ENCODE data around the gene HSPA14.

Gene HSPA14

GRCh38 chr10:14833106-14833505 is 5.0 kb upstream of the HSPA14 start:
- Histone ChIP-seq H3K27me3 (replicated peaks; ENCODE audit: insufficient read depth, low read length) (no peaks in the 10 kb centered on the region), H3K79me2 (ENCODE audit: low read length) (peaks cover under 1% of the 10 kb centered on the region), H3K4me3 (ENCODE audit: low read length) (no peak overlapping the region), H3K27ac (ENCODE audit: low read length) (no peak overlapping the region), H3K4me2 (ENCODE audit: low read depth, low read length) (no peak overlapping the region), H3K4me1 (ENCODE audit: low read length) (peaks cover 6% of the 10 kb centered on the region), H4K20me1 (ENCODE audit: insufficient read depth, low read length) (no peaks in the 10 kb centered on the region), H3K9me2 (replicated peaks; ENCODE audit: insufficient read depth, low read length) (no peaks in the 10 kb centered on the region), H3F3A (ENCODE audit: insufficient read depth, low read length) (no peaks in the 10 kb centered on the region), H3K36me3 (replicated peaks; ENCODE audit: insufficient read depth, low read length) (no peaks in the 10 kb centered on the region), H3K9ac (ENCODE audit: low read length) (no peak overlapping the region), H2AFZ (ENCODE audit: low read length) (no peak overlapping the region), H3K9me3 (replicated peaks; ENCODE audit: insufficient read depth, low read length) (no peaks in the 10 kb centered on the region)
- no peak for DNase-seq
- TF ChIP-seq CTCF (IDR thresholded peaks at IDR 0.05; ENCODE audit: low read length) (no peak), EZH2phosphoT487 (IDR thresholded peaks at IDR 0.05; ENCODE audit: low read length) (no peak), EZH2 (optimal IDR thresholded peaks at IDR 0.05; ENCODE audit: low read depth, low read length) (no peak)

GRCh38 chr10:14836208-14836607 is 1.9 kb upstream of the HSPA14 start:
- peaks cover 4% of the 10 kb centered on the region; the same call in 1 of the 2 replicates for H3K4me1 ChIP-seq (ENCODE audit: low read length)
- H3K9ac ChIP-seq (ENCODE audit: low read length) = no peak overlapping the region
- no peaks in the 10 kb centered on the region for H4K20me1 ChIP-seq (ENCODE audit: insufficient read depth, low read length)
- H3F3A ChIP-seq (ENCODE audit: insufficient read depth, low read length) = no peaks in the 10 kb centered on the region
- no peaks in the 10 kb centered on the region for H3K9me2 ChIP-seq (replicated peaks; ENCODE audit: insufficient read depth, low read length)
- H3K4me2 ChIP-seq (ENCODE audit: low read depth, low read length) = no peak overlapping the region
- peaks cover 31% of the 10 kb centered on the region for H3K79me2 ChIP-seq (ENCODE audit: low read length)
- H3K4me3 ChIP-seq (ENCODE audit: low read length) = no peak overlapping the region
- DNase-seq = no peak
- no peak overlapping the region for H3K27ac ChIP-seq (ENCODE audit: low read length)
- no peak overlapping the region for H2AFZ ChIP-seq (ENCODE audit: low read length)
- H3K27me3 ChIP-seq (replicated peaks; ENCODE audit: insufficient read depth, low read length) = no peaks in the 10 kb centered on the region
- no peaks in the 10 kb centered on the region for H3K9me3 ChIP-seq (replicated peaks; ENCODE audit: insufficient read depth, low read length)
- H3K36me3 ChIP-seq (replicated peaks; ENCODE audit: insufficient read depth, low read length) = no peaks in the 10 kb centered on the region; the same call in 1 of the 2 replicates
- no peak for TF ChIP-seq EZH2phosphoT487 (IDR thresholded peaks at IDR 0.05; ENCODE audit: low read length)

- Histone ChIP-seq H3K9me2 (replicated peaks; ENCODE audit: insufficient read depth, low read length) (no peaks in the 10 kb centered on the region), H2AFZ (ENCODE audit: low read length) (peak overlapping the region; percentile 72), H3K9ac (ENCODE audit: low read length) (peak overlapping the region; percentile 89), H3K4me3 (ENCODE audit: low read length) (peak overlapping the region; percentile 81), H3F3A (ENCODE audit: insufficient read depth, low read length) (no peaks in the 10 kb centered on the region), H3K27me3 (replicated peaks; ENCODE audit: insufficient read depth, low read length) (no peaks in the 10 kb centered on the region), H4K20me1 (ENCODE audit: insufficient read depth, low read length) (no peaks in the 10 kb centered on the region), H3K4me1 (ENCODE audit: low read length) (peaks cover 4% of the 10 kb centered on the region; the same call in 1 of the 2 replicates), H3K79me2 (ENCODE audit: low read length) (peaks cover 40% of the 10 kb centered on the region), H3K4me2 (ENCODE audit: low read depth, low read length) (peak overlapping the region; percentile 85), H3K27ac (ENCODE audit: low read length) (peak overlapping the region; percentile 71), H3K36me3 (replicated peaks; ENCODE audit: insufficient read depth, low read length) (peaks cover 3% of the 10 kb centered on the region), H3K9me3 (replicated peaks; ENCODE audit: insufficient read depth, low read length) (no peaks in the 10 kb centered on the region)
- TF ChIP-seq EZH2 (optimal IDR thresholded peaks at IDR 0.05; ENCODE audit: low read depth, low read length) = no peak
- TF ChIP-seq EZH2phosphoT487 (IDR thresholded peaks at IDR 0.05; ENCODE audit: low read length) = no peak
- TF ChIP-seq CTCF (IDR thresholded peaks at IDR 0.05; ENCODE audit: low read length) = no peak
- DNase-seq = no peak
Measured at GRCh38 chr10:14837003-14837756, 926 bp upstream of the HSPA14 start.
